Fibroblast of lung (primary cell): ENCODE results near the gene FNTB. TPM values are rescaled to one million over a fixed set of nuclear protein-coding genes. Genes with fewer than 3 reads are reported as not detected.

Experiments
- DNase-seq, 2 donors: peaks; one replicate each; pipeline versions ENCODE4 v3.0.0 to v3.0.0-alpha.2; 2010; ENCODE audit warnings: low read depth in 2 of 2
- H2AFZ ChIP-seq: 2 replicates; pipeline ENCODE4 v1.5.1; 2012; ENCODE audit warnings: low read length, control low read depth, inconsistent platforms
- H3K27ac ChIP-seq: 2 replicates; pipeline ENCODE4 v1.5.1; 2011; ENCODE audit warnings: low read length, control low read depth; ENCODE audit not compliant: insufficient read depth
- H3K27me3 ChIP-seq: 2 replicates; pipeline ENCODE4 v1.5.1; 2011; ENCODE audit warnings: mild to moderate bottlenecking, low read length; ENCODE audit not compliant: control insufficient read depth, insufficient read depth
- H3K36me3 ChIP-seq: 2 replicates; pipeline ENCODE4 v1.5.1; 2011; ENCODE audit warnings: low read length; ENCODE audit not compliant: control insufficient read depth, insufficient read depth
- H3K4me1 ChIP-seq: 2 replicates; pipeline ENCODE4 v1.5.1; 2011; ENCODE audit warnings: low read length; ENCODE audit not compliant: control insufficient read depth, insufficient read depth; ENCODE audit errors: extremely low read depth
- H3K4me2 ChIP-seq: 2 replicates; pipeline ENCODE4 v1.5.1; 2011; ENCODE audit warnings: low read length, control low read depth; ENCODE audit not compliant: insufficient read depth; ENCODE audit errors: extremely low read depth
- H3K4me3 ChIP-seq, 4 experiments: fragments of 200-600 bp in 1 of 4; sonication (generic) in 1 of 4; replicated peaks in 1 of 4; 2 replicates each; pipeline ENCODE4 v1.5.1; 2011 to 2016; ENCODE audit warnings: low read length in 4 of 4, low read depth in 3 of 4, mild to moderate bottlenecking in 3 of 4, control low read depth in 2 of 4, inconsistent platforms in 1 of 4, mixed read lengths in 1 of 4; ENCODE audit not compliant: insufficient read depth in 1 of 4; ENCODE audit errors: control extremely low read depth in 1 of 4
- H3K79me2 ChIP-seq: 2 replicates; pipeline ENCODE4 v1.5.1; 2012; ENCODE audit warnings: mild to moderate bottlenecking, low read length, inconsistent platforms; ENCODE audit not compliant: control insufficient read depth, insufficient read depth
- H3K9ac ChIP-seq: 2 replicates; pipeline ENCODE4 v1.5.1; 2011; ENCODE audit warnings: mild to moderate bottlenecking, low read length, control low read depth; ENCODE audit not compliant: insufficient read depth
- H3K9me3 ChIP-seq: 2 replicates; pipeline ENCODE4 v1.5.1; 2012; ENCODE audit warnings: low read depth, low read length; ENCODE audit not compliant: control insufficient read depth, insufficient read depth
- H4K20me1 ChIP-seq: 2 replicates; pipeline ENCODE4 v1.5.1; 2011; ENCODE audit warnings: low read length; ENCODE audit not compliant: control insufficient read depth, insufficient read depth; ENCODE audit errors: extremely low read depth
- EZH2 ChIP-seq: IDR thresholded peaks from 2 replicates; pipeline ENCODE4 v1.5.1; 2012; ENCODE audit warnings: low read length, control low read depth, mild to moderate bottlenecking; ENCODE audit errors: missing control alignments
- polyA plus RNA-seq, 2 donors: library from polyadenylated mRNA; depleted of rRNA in 1 of 2; stranded (reverse) in 1 of 2; unstranded in 1 of 2; fragments of >200 nt; gene quantifications; 2 replicates each; pipeline ENCODE4 v1.2.1, GENCODE V29; 2011 to 2012; ENCODE audit warnings: missing spikeins in 1 of 2
- total RNA-seq: library from RNA; depleted of rRNA; stranded (reverse); fragments of >200 nt; gene quantifications from 2 replicates; pipeline ENCODE4 v1.2.1, GENCODE V29; 2014
- TF ChIP-seq, protein P1 (sequence below), 2 donors: IDR thresholded peaks in 1 of 2; conservative IDR thresholded peaks in 1 of 2; 1 replicate in 1 of 2; 2 replicates in 1 of 2; pipeline ENCODE4 v1.5.1; 2011 to 2012; ENCODE audit warnings: low read length in 2 of 2, control low read depth in 1 of 2, inconsistent platforms in 1 of 2, low read depth in 1 of 2, mild to moderate bottlenecking in 1 of 2

Gene FNTB
- total and polyA plus RNA-seq, 2 donors (not counting 1 experiment from before 2014, with no cell fraction given): 8.8 to 13.2 TPM

DNA sequence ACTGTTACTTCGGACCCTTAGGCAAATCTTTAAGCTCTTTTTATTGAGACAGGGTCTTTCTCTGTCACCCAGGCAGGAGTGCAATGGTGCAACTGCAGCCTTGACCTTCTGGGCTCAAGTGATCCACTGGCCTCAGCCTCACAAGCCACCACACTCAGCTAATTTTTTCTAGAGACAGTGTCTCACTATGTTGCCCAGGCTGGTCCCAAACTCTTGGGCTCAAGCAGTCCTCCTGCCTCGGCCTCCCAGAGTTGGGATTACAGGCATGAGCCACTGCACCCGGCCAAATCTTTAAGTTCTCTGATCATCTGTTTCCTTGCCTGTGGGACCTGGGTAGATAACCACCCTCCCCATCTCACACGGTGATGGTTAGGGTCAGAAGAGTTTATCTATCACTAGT, 41.8 kb upstream of the FNTB start:
- no peak overlapping the region for H3K9ac ChIP-seq

DNA sequence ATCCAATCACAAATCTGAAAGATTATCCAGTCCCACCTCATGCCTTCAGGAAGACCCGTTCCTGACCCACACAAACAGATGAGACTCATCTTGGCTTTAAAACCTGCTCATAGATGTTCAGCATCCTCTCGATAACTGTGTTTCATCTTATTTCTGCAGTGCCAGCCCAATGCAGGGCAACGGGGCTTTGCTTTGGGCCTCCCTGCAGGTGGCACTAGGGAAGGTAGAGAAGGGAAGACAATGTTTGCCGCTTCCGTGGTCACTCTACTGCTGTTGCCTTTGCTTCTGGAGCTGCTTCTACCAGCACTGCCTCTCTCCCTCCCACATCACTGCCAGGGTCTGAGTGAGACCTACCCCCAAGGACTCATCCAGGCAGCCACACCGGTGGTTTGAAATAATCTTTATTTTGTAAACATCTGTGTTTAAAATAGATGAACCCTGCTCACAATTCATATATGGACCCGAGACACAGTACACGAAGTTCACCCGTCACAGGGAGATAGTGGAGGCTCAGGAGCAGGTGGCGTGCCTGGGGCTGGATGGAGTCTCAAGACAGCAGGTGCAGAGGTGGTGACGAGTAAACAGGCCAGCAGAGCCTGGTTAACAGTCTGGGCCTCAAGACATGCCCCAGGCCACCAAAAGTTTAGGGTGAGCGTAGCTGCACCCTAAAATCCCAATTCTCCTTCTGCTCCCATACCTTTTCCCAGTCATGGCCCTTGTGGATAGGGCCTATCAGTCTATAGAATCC, 41.1 kb upstream of the FNTB start:
- Histone ChIP-seq H3K4me3 (no peak overlapping the region), H3K9ac (no peak overlapping the region), H3K27ac (no peak overlapping the region), H3K4me1 (no peaks in the 10 kb centered on the region), H3K36me3 (no peaks in the 10 kb centered on the region), H2AFZ (no peak overlapping the region), H3K9me3 (no peaks in the 10 kb centered on the region), H3K4me2 (no peak overlapping the region), H4K20me1 (no peaks in the 10 kb centered on the region), H3K27me3 (no peaks in the 10 kb centered on the region), H3K79me2 (no peaks in the 10 kb centered on the region)
- TF ChIP-seq EZH2: no peak
- TF ChIP-seq, protein P1, sequence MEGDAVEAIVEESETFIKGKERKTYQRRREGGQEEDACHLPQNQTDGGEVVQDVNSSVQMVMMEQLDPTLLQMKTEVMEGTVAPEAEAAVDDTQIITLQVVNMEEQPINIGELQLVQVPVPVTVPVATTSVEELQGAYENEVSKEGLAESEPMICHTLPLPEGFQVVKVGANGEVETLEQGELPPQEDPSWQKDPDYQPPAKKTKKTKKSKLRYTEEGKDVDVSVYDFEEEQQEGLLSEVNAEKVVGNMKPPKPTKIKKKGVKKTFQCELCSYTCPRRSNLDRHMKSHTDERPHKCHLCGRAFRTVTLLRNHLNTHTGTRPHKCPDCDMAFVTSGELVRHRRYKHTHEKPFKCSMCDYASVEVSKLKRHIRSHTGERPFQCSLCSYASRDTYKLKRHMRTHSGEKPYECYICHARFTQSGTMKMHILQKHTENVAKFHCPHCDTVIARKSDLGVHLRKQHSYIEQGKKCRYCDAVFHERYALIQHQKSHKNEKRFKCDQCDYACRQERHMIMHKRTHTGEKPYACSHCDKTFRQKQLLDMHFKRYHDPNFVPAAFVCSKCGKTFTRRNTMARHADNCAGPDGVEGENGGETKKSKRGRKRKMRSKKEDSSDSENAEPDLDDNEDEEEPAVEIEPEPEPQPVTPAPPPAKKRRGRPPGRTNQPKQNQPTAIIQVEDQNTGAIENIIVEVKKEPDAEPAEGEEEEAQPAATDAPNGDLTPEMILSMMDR (conservative IDR thresholded peaks at IDR 0.05 in 1 of 2, IDR thresholded peaks at IDR 0.05 in 1 of 2; ENCODE audit: low read depth in 1 of 2, low read length in 2 of 2): no peak
- no peak for DNase-seq

More for the DNA sequence above, 41.8 kb upstream of the FNTB start:
- Histone ChIP-seq H3K27me3 (no peaks in the 10 kb centered on the region), H2AFZ (no peak overlapping the region), H3K4me3 (no peak overlapping the region), H3K36me3 (no peaks in the 10 kb centered on the region), H3K4me2 (no peak overlapping the region), H3K9me3 (no peaks in the 10 kb centered on the region), H3K27ac (no peak overlapping the region), H3K79me2 (no peaks in the 10 kb centered on the region), H4K20me1 (no peaks in the 10 kb centered on the region), H3K4me1 (no peaks in the 10 kb centered on the region)
- TF ChIP-seq EZH2: no peak
- TF ChIP-seq, protein P1 (conservative IDR thresholded peaks at IDR 0.05 in 1 of 2, IDR thresholded peaks at IDR 0.05 in 1 of 2; ENCODE audit: low read depth in 1 of 2, low read length in 2 of 2): no peak
- DNase-seq: no peak

DNA sequence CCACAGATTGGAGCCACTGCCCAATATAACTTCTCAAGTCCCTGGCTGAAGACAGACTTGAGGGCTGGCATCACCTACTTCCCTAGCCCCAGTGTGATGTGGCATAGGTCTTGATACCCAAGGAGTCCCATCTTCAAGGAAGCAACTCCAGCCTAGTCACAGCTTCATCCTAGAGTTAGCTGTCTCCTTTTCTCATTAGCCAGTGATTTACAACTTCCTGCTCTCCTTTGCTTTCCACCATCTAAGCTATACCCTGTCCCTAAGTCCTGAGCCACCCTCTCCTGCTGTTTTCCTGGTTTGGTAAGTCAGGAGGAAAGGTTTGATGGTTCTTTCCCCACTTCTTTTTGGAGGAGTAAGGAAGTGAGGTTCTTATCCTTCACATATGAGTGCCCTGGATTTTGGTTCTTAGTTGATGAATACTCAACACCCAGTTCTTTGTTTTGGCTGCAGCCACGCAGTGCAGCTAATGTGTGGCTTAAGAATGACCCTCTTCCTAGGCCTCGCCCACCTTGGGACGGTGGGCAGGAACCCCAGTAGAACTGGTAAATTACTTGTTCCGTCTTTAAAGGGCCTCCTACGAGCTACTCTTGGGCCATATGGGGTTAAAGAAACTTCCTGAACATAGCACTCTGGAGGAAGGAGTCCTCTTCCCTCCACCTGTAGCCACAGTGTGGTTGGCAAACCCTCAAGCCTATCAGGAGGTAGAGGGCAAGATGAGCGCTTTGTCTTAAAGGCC, 40.2 kb upstream of the FNTB start:
- TF ChIP-seq, protein P1 (conservative IDR thresholded peaks at IDR 0.05 in 1 of 2, IDR thresholded peaks at IDR 0.05 in 1 of 2; ENCODE audit: low read depth in 1 of 2, low read length in 2 of 2): no peak
- no peak for TF ChIP-seq EZH2
- no peak overlapping the region for H3K4me3 ChIP-seq
- no peaks in the 10 kb centered on the region for H4K20me1 ChIP-seq
- no peaks in the 10 kb centered on the region for H3K4me1 ChIP-seq
- no peaks in the 10 kb centered on the region for H3K9me3 ChIP-seq
- no peak overlapping the region for H3K4me2 ChIP-seq
- H3K27me3 ChIP-seq: no peaks in the 10 kb centered on the region
- no peak overlapping the region for H2AFZ ChIP-seq
- no peak overlapping the region for H3K27ac ChIP-seq
- no peaks in the 10 kb centered on the region for H3K79me2 ChIP-seq
- no peaks in the 10 kb centered on the region for H3K36me3 ChIP-seq
- H3K9ac ChIP-seq: no peak overlapping the region
- DNase-seq: no peak
